H9 (cell line): ENCODE results near the gene KLHL34. TPM values are rescaled to one million over a fixed set of nuclear protein-coding genes. Genes with fewer than 3 reads are reported as not detected.

Source experiments
- DNase-seq: peaks from one replicate; pipeline ENCODE4 v3.0.0-alpha.2; 2017
- H2AFZ ChIP-seq: one replicate; pipeline ENCODE4 v1.6.1; 2013; ENCODE audit warnings: mild to moderate bottlenecking, low read length, control low read depth, moderate library complexity
- H2AK5ac ChIP-seq: 2 replicates; pipeline ENCODE4 v1.6.1; 2013; ENCODE audit warnings: low read length, control low read depth, mixed read lengths; ENCODE audit not compliant: insufficient read length
- H2BK120ac ChIP-seq: one replicate; pipeline ENCODE4 v1.6.1; 2013; ENCODE audit warnings: low read depth, mild to moderate bottlenecking, low read length, control low read depth, inconsistent platforms; ENCODE audit not compliant: poor library complexity, severe bottlenecking
- H2BK12ac ChIP-seq: 2 replicates; pipeline ENCODE4 v1.6.1; 2013; ENCODE audit warnings: low read length, control low read depth, mixed read lengths, low read depth; ENCODE audit not compliant: insufficient read length
- H2BK15ac ChIP-seq: 2 replicates; pipeline ENCODE4 v1.6.1; 2013; ENCODE audit warnings: low read depth, low read length, control low read depth
- H2BK20ac ChIP-seq: one replicate; pipeline ENCODE4 v1.6.1; 2013; ENCODE audit warnings: low read depth, mild to moderate bottlenecking, low read length, control low read depth, inconsistent platforms; ENCODE audit not compliant: poor library complexity, severe bottlenecking
- H2BK5ac ChIP-seq: 2 replicates; pipeline ENCODE4 v1.6.1; 2013; ENCODE audit warnings: low read length, control low read depth, mixed read lengths; ENCODE audit not compliant: insufficient read length
- H3K14ac ChIP-seq: 2 replicates; pipeline ENCODE4 v1.6.1; 2013; ENCODE audit warnings: low read length, control low read depth; ENCODE audit not compliant: insufficient read depth
- H3K18ac ChIP-seq: 2 replicates; pipeline ENCODE4 v1.6.1; 2013; ENCODE audit warnings: low read depth, mild to moderate bottlenecking, mixed read lengths, low read length, control low read depth; ENCODE audit not compliant: insufficient read length
- H3K23ac ChIP-seq: 2 replicates; pipeline ENCODE4 v1.6.1; 2013; ENCODE audit warnings: low read length, control low read depth, mixed read lengths, low read depth; ENCODE audit not compliant: insufficient read length
- H3K23me2 ChIP-seq: 2 replicates; pipeline ENCODE4 v1.6.1; 2013; ENCODE audit warnings: low read depth, mild to moderate bottlenecking, mixed read lengths, low read length, control low read depth; ENCODE audit not compliant: insufficient read length, poor library complexity, severe bottlenecking
- H3K27ac ChIP-seq: 2 replicates; pipeline ENCODE4 v1.5.1; 2013; ENCODE audit warnings: low read length, control low read depth, mixed read lengths, low read depth; ENCODE audit not compliant: insufficient read length
- H3K27me3 ChIP-seq: 2 replicates; pipeline ENCODE4 v1.6.1; 2013; ENCODE audit warnings: low read length, control low read depth, inconsistent platforms; ENCODE audit not compliant: insufficient read depth
- H3K4ac ChIP-seq: 2 replicates; pipeline ENCODE4 v1.6.1; 2013; ENCODE audit warnings: low read depth, mild to moderate bottlenecking, control low read depth, inconsistent platforms, low read length, moderate library complexity
- H3K4me1 ChIP-seq: 2 replicates; pipeline ENCODE4 v1.6.1; 2013; ENCODE audit warnings: low read length, control low read depth, inconsistent platforms; ENCODE audit not compliant: insufficient read depth
- H3K4me2 ChIP-seq: 2 replicates; pipeline ENCODE4 v1.6.1; 2013; ENCODE audit warnings: low read length, control low read depth, mixed read lengths; ENCODE audit not compliant: insufficient read length, insufficient read depth
- H3K56ac ChIP-seq: 2 replicates; pipeline ENCODE4 v1.6.1; 2013; ENCODE audit warnings: low read depth, mild to moderate bottlenecking, mixed read lengths, low read length, control low read depth; ENCODE audit not compliant: insufficient read length
- H3K79me1 ChIP-seq: 2 replicates; pipeline ENCODE4 v1.6.1; 2013; ENCODE audit warnings: low read depth, mild to moderate bottlenecking, moderate library complexity, low read length, control low read depth, inconsistent platforms; ENCODE audit not compliant: insufficient read depth, poor library complexity, severe bottlenecking
- H3K79me2 ChIP-seq: 2 replicates; pipeline ENCODE4 v1.6.1; 2013; ENCODE audit warnings: low read length, control low read depth, inconsistent platforms; ENCODE audit not compliant: insufficient read depth
- H3K9ac ChIP-seq: 2 replicates; pipeline ENCODE4 v1.6.1; 2013; ENCODE audit warnings: low read length, control low read depth, mixed read lengths; ENCODE audit not compliant: insufficient read length; ENCODE audit errors: extremely low read depth
- H3K9me3 ChIP-seq: one replicate; pipeline ENCODE4 v1.6.1; 2013; ENCODE audit warnings: low read depth, low read length, inconsistent platforms; ENCODE audit not compliant: control insufficient read depth
- H3T11ph ChIP-seq: one replicate; pipeline ENCODE4 v1.6.1; 2013; ENCODE audit warnings: mild to moderate bottlenecking, low read length, control low read depth, inconsistent platforms
- H4K20me1 ChIP-seq: one replicate; pipeline ENCODE4 v1.6.1; 2013; ENCODE audit not compliant: control insufficient read depth, insufficient read length, insufficient read depth
- H4K5ac ChIP-seq: 2 replicates; pipeline ENCODE4 v1.6.1; 2013; ENCODE audit warnings: low read depth, mild to moderate bottlenecking, mixed read lengths, low read length, control low read depth; ENCODE audit not compliant: insufficient read length
- H4K8ac ChIP-seq: replicated peaks from 2 replicates; pipeline ENCODE4 v1.6.1; 2013; ENCODE audit warnings: low read length, control low read depth, mixed read lengths, low read depth; ENCODE audit not compliant: insufficient read length
- H4K91ac ChIP-seq: 2 replicates; pipeline ENCODE4 v1.6.1; 2013; ENCODE audit warnings: low read depth, mild to moderate bottlenecking, moderate library complexity, mixed read lengths, low read length, control low read depth; ENCODE audit not compliant: insufficient read length
- H3K27ac Mint-ChIP-seq, 3 experiments: 2 replicates in 2 of 3; 3 replicates in 1 of 3; pipeline ENCODE4 v1.8.0; 2020 to 2021; ENCODE audit warnings: mixed read lengths in 3 of 3, mild to moderate bottlenecking in 1 of 3, moderate library complexity in 1 of 3
- H3K27me3 Mint-ChIP-seq: 2 replicates; pipeline ENCODE4 v1.8.0; 2021; ENCODE audit warnings: low read depth, mild to moderate bottlenecking, moderate library complexity, mixed read lengths
- H3K36me3 Mint-ChIP-seq, 3 experiments: 2 replicates in 2 of 3; 3 replicates in 1 of 3; pipeline ENCODE4 v1.8.0; 2020 to 2021; ENCODE audit warnings: low read depth in 3 of 3, mixed read lengths in 3 of 3; ENCODE audit not compliant: insufficient read depth in 1 of 3
- H3K4me1 Mint-ChIP-seq, 2 experiments: 2 replicates each; pipeline ENCODE4 v1.8.0; 2020; ENCODE audit warnings: mixed read lengths in 2 of 2
- H3K4me3 Mint-ChIP-seq, 2 experiments: 2 replicates in 1 of 2; 3 replicates in 1 of 2; pipeline ENCODE4 v1.8.0; 2020 to 2021; ENCODE audit warnings: mild to moderate bottlenecking in 2 of 2, mixed read lengths in 2 of 2, moderate library complexity in 1 of 2
- H3K9me3 Mint-ChIP-seq, 2 experiments: 2 replicates in 1 of 2; 3 replicates in 1 of 2; pipeline ENCODE4 v1.8.0; 2020; ENCODE audit warnings: mild to moderate bottlenecking in 2 of 2, mixed read lengths in 2 of 2, moderate library complexity in 1 of 2
- CTCF ChIP-seq: fragments of 200-600 bp; sonication (generic); conservative IDR thresholded peaks from 3 replicates; pipeline ENCODE4 v1.8.0; 2021; ENCODE audit warnings: antibody characterized with exemption, mild to moderate bottlenecking
- total RNA-seq: library from RNA; stranded (reverse); gene quantifications from 2 replicates; pipeline ENCODE4 v1.2.1, GENCODE V29; 2021

Gene KLHL34
- total RNA-seq, 1 experiment from 2014 or later: not detected

GRCh38 chrX:21623778-21624501, 34.2 kb downstream of the KLHL34 start:
- Histone ChIP-seq H3K79me2 (no peaks in the 10 kb centered on the region), H3K23me2 (no peaks in the 10 kb centered on the region), H3K18ac (no peak overlapping the region), H3K4me1 (no peaks in the 10 kb centered on the region), H2BK20ac (no peak overlapping the region), H3K9ac (no peak overlapping the region), H3K4ac (no peak overlapping the region), H2BK120ac (no peak overlapping the region), H3K79me1 (no peaks in the 10 kb centered on the region), H2BK5ac (no peak overlapping the region), H3K4me2 (no peak overlapping the region), H3K27ac (no peak overlapping the region), H4K8ac (no peak overlapping the region), H2AFZ (no peak overlapping the region), H3T11ph (no peak overlapping the region), H4K91ac (no peak overlapping the region), H3K9me3 (peaks cover 5% of the 10 kb centered on the region), H2BK12ac (no peak overlapping the region), H3K27me3 (no peaks in the 10 kb centered on the region), H2BK15ac (no peak overlapping the region), H3K23ac (no peak overlapping the region), H4K5ac (no peak overlapping the region), H3K14ac (no peak overlapping the region), H3K56ac (no peak overlapping the region), H2AK5ac (no peak overlapping the region), H4K20me1 (no peaks in the 10 kb centered on the region)
- peaks cover 14 to 33% of the 10 kb centered on the region in 2 experiments; a peak in 4 of 5 replicates for H3K9me3 Mint-ChIP-seq
- no peak for DNase-seq
- H3K4me1 Mint-ChIP-seq: peaks cover 9 to 16% of the 10 kb centered on the region in 2 experiments
- no peak overlapping the region for H3K27ac Mint-ChIP-seq
- no peaks in the 10 kb centered on the region for H3K27me3 Mint-ChIP-seq
- no peak overlapping the region for H3K4me3 Mint-ChIP-seq
- TF ChIP-seq CTCF: no peak
- peaks cover 19 to 36% (median 26%) of the 10 kb centered on the region in 3 experiments for H3K36me3 Mint-ChIP-seq
